Measurements from ENCODE around the gene LRRC8E. TPM values are rescaled to one million over a fixed set of nuclear protein-coding genes. Genes with fewer than 3 reads are reported as not detected.

LRRC8E gene
- polyA plus RNA-seq, 1 donor = 0.23 TPM

DNA sequence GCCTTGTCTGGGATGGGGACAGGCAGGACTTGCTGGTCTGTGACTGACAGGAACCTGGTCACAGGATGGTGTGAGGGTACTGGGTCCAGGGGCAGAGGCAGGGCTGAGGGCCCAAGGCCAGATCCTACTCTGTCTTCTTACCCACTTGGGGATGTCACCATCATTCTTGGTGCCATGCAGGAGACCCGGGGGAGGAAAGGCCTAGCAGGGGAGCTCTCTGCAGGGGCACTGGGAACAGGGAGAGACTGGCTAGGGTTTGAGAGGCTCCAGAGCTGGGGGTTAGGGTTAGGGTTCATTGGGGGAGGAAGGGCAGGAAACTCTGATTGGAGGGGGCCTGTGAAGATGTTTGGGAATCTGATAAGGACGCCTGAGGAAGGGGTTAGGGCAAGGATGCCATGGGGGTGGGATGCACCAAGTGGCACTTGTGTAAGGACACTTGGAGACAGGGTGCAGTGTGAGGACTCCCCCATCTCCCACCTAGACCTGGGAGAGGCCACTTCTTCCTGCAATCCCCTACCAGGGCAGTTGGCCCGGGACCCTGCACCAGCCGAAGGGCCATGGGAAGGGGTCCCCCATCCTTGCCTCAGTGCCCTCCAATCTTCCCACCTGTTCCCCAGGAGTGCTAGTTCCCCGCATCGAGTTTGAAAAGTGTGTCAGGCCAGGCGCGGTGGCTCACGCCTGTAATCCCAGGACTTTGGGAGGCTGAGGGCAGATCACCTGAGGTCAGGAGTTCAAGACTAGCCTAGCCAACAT is 21.0 kb upstream of the LRRC8E start:
- no peak for DNase-seq (ENCODE audit: low read depth)

DNA sequence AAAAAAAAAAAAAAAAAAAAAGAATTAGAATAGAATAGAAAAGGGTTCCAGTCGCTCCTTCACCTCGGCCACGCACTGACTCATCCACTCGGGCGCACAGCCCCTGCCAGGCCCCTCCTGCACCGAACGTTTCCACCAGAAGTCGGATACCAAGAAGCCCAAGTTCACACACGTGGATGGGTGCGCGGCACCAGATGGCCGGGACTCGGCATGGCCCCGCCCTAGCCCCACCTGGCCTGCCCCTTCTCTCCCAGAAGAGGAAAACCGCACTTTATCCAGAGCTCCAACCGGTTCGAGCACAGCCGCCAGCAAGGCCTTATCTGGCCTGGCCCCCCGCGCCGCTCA is 20.0 kb upstream of the LRRC8E start:
- no peak for DNase-seq (ENCODE audit: low read depth)

DNA sequence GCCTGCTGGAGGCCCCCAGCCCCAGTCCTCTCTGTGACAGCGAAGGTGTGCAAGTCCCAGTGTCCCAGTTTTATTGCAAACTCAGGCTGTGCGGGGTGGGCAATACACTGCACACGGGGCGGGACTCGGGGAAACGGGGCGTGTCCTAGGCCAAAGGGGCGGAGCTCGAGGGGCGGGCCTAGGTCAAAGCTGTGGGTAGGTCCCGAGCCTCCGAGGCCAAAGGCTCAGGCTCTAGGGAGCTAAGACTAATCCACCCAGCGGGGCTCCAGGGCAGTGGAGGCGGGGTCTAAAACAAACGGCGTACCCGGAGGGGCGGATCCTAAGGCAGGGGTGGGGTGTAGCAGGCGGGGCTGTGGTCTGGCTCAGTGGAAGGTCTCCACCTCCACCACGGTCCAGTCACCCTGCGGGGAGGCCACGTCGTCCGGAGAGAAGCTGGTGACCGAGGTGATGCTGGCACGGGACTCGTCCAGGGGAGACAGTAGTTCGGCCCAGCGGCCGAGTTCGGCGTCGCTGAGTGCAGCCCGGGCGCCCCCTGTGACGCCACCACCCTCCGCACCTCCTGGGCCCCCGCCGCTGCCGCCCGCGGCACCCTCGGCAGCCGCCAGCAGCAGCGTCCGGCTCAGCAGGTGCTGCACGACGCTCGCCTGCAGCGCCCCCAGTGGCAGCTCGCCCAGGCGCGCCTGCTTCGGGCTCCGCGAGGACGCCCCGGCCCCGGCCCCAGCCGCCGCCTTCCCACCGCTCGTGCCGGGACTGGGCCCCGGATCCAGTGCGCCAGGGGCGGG is 19.4 kb upstream of the LRRC8E start:
- no peak for DNase-seq (ENCODE audit: low read depth)

DNA sequence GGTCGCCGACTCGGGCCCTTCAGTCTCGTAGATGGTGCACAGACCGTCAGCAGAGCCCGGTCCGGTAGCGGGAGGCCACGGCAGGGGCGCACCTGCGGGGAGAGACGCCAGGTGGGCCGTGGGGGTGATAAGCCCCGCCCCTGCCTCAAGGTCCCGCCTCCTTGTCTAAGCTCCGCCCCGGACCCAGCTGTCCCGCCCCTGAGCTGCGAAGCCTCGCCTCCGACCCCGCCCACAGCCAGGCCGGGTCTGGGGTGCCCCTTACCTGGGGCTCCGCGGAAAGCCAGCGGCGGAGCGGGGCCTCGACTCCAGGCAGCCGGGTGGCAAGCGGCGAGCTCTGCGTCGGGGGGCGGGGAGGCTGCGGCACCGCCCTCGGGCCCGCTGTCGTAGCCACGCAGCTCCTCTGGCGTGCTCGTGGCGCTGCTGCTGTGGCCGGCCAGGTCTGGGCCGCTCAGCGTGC is 18.8 kb upstream of the LRRC8E start:
- no peak for DNase-seq (ENCODE audit: low read depth)

DNA sequence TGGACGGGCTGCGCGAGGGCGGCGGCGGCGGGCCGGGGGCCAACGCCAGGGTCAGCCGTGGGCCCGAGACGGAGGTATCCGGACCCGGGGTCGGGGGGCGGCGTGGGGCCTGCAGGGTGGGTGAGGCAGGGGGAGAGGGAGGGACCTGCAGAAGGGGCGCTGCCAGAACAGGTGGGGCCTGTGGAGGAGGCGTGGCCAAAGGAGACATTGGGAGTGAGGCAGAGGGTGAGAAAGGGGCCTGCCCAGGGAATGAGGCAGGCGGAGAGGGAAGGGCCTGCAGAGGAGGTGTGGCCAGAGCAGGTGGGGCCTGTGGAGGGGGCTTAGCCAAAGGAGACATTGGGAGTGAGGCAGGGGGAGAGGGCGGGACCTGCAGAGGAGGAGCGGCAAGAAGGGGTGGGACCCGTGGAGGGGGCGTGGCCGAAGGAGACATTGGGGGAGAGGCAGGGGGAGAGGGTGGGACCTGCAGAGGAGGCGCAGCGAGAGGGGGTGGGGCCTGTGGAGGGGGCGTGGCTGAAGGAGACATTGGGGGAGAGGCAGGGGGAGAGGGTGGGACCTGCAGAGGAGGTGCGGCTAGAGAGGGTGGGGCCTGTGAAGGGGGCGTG is 18.3 kb upstream of the LRRC8E start:
- no peak for DNase-seq (ENCODE audit: low read depth)

DNA sequence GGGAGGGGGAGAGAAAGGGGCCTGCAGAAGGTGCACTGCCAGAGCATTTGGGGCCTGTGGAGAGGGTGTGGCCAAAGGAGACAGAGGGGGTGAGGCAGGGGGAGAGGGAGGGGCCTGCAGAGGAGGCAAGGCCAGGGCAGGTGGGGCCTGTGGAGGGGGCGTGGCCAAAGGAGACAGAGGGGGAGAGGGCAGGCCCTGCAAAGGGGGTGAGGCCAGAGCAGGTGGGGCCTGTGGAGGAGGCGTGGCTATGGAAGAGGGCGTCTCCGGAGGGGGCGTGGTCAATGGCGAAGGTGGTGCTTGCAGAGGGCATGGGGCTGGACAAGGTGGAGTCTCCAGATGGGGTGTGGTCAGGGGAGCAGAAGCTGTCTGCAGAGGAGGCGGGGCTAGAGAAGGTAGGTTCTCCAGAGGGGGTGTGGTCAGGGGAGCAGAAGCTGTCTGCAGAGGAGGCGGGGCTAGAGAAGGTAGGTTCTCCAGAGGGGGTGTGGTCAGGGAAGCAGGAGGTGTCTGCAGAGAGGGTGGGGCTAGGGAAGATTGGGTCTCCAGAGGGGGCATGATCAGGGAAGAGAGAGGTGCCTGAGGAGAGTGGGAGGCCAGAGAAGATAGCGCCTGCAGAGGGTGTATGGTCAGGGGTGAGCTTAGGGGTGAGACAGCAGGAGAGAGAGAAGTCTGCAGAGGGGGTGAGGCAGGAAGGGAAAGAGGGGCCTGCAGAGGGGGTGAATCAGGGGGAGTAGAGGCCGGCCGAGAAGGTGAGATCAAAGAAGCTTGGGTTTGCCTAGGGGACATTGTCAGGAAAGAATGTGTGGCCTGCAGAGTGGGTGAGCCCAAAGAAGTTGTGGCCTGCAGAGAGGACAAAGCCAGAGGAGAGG is 17.5 kb upstream of the LRRC8E start:
- no peak for DNase-seq (ENCODE audit: low read depth)

DNA sequence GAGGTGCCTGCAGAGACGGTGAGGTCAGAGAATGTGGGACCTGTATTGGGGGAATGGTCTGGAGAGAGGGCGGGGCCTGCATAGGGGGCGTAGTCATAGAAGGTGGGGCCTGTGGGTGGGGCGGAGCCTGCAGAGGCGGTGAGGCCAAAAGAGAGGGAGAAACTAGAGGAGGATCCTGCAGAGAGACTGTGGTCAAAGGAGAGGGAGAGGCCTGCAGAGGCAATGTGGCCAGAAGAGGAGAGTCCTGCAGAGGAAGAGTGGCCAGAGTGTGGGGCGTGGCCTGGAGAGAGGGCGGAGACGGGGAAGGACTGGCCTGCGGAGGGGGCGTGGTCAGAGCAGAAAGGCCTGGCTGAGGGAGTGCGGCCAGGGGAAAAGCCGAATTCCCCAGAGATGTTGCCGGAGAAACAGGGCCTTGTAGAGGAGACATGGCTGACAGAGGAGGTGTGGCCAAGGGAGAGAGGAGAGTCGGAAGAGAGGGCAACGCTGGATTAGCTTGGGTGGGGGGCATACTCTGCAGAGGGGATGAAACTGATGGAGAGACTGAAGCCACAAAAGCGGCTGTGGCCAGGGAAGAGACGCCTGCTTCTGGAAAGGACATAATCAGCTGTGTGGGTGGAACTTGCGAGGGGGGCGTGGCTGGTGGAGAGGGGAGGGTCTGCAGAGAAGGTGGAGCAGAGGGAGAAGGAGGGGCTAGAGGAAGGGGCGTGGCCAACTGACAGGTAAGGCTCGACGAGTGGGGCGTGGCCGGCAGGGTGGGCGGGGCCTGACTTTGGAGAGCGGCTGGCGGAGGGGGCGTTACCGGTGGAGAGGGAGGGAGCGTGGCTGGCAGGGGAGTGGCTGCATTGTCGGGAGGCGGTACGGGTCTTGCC is 16.6 kb upstream of the LRRC8E start:
- peak; percentile 48 for DNase-seq (ENCODE audit: low read depth)

DNA sequence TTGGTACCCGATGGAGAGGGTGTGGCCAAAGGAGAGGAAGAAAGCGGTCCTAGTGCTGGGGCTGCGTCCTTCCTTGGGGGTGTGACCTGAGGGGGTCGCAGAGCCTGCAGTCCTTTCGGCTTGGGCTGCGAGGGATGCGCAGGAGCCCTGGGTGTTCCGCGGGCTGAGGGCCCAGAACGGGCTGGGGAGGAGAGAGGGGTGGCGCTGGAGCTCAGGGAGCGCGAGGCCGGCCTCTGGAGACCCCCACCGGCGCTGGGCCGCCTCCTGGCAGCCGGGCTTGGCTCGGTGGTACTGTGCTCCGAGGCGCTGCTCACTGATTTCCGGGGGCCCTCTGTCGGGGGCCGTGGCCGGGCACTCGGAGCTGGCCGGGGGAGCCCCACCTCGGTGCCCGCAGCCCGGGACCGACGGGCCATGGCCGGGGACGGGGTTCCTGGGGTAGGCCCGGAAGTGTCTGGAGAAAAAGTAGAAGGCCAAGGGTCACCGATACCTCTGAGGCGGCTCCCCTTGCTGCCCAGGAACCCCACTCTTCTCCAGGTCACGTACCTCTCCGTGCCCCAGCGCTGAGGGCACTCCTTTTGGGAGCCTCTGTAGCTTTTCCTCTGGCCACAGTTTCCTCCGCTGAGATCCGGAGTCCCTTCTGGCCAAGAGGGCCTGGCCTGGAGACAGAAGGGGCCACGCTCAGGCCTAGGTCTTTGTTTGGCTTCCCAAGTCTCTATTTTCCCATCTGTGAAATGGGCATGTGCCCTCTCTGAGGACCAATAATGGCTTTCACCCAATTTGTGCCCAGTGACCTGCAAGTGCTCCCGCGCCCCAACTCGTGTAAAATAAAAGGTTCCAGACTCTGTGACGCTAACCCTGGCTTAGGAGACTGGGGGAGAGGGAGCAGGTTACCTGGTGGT is 15.8 kb upstream of the LRRC8E start:
- no peak for DNase-seq (ENCODE audit: low read depth)

DNA sequence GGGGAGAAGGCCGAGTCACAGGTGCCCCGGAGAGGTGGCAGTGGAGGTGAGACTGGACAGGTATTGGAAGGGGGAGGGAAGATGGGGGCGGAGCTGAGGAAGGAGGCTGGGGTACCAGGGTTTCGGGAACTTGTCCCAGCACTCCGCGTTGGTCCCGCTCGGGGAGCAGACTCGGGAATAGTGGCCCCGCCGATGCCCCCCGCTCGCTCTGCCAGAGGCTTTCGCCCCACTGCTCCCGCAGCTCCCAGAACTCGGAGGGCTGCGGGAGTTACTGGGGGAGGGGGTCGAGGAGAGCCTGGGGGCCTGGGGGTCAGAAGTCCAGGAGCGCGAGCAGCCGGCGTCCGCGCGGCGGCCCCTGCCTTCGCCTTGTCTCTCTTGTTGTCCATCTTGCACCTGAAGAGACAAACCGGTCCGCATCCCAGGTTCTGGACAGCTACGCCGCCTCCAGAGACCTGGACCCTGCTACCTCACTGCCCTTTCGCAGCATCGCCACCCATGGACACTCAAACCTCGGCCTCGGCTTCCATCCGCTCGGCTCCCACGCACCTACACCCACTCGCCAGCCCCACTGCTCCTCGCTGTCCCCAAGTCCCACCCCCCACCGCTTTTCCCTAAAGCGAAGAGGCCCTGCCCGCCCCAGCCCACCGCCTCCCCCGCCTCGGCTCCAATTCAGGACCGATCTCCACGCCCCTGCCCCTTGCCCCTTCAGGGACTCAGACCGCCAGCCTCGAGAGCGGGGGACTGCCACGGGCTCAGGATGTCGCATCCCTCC is 14.8 kb upstream of the LRRC8E start:
- no peak for DNase-seq (ENCODE audit: low read depth)

DNA sequence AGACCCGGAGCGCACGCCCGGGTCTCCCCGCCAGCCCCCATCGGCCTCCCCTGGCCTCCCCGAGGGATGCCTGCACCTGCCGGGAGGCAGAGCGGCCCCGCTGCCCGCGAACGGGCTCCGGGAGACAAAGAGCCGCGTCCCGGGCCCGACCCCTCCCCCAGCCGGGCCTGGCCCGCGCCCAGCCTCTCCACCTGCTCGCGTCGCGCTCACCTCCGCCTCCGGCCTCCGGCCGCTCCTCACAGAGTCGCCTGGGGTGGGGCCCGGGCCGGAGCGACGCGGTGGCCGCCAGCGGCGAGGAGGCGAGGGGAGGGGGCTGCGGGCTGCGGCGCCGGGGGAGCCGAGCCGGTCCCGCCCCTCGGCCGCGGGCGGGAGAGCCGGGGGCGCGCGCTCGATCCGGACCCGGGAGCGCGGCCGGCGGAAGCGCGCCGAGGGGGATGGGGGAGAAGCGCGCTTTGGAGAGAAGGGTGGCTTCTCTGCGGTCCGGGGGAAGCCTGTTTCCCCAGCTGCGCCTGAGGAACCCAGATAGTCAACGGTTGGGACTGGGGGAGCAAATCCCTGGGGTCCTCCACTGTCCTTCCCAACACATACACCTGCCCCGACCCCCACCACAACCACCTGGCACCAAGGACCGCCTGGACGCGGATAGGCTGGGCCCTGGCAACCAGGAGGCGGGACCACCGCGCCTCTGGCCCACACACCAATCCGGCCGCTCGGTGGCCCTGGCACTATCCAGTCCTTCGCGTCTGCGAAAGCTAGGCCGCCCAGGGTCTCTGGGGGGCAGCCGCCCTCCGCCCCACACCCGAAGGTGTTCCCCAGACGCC is 14.0 kb upstream of the LRRC8E start, which contains the start of gene PRR36:
Gene PRR36, minus strand, starts transcription at position 315 of the 821 bp plus-strand sequence. CDS start 701 bp downstream, outside the sequence.
- DNase-seq (ENCODE audit: low read depth) = no peak

DNA sequence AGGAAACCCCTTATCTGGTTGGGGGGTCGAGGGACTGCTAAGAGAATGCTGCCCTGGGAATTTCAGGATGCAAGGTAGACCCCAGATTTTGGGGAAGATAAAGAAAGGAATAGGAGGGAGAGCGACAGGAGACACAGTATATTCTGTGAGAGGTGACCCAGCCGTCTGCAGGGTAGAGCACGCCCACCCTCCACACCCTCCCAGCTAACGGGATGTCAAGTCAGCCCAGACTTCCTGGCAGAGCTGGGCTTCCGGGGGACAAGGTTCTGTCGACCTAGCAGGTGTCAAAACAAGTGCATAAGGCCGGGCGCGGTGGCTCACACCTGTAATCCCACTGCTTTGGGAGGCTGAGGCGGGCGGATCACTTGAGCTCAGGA is 13.4 kb upstream of the LRRC8E start:
- no peak for DNase-seq (ENCODE audit: low read depth)

DNA sequence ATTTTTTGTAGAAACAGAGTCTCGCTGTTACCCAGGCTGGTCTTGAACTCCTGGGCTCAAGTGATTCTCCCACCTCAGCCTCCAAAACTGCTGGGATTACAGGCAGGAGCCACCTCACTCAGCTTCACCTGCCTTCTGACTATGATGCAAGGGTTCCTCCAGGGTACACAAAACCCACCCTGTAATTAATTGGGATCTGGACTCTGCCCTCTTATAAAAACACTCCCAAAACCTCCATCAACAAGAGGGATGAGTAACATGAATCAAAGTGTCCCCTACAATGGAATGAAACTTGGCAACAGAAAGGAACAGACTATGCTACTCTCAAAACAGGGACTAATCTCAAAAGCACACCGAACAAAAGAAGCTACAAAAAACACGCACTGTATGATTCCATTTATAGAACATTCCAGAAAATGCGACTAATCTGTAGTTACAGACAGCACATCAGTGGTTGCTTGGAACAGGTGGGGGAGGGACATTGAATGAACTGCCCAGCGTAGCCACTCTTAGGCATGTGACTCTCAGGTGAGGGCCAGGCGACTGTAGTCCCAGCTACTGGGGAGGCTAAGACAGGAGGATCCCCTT is 11.0 kb upstream of the LRRC8E start:
- DNase-seq (ENCODE audit: low read depth) = no peak

DNA sequence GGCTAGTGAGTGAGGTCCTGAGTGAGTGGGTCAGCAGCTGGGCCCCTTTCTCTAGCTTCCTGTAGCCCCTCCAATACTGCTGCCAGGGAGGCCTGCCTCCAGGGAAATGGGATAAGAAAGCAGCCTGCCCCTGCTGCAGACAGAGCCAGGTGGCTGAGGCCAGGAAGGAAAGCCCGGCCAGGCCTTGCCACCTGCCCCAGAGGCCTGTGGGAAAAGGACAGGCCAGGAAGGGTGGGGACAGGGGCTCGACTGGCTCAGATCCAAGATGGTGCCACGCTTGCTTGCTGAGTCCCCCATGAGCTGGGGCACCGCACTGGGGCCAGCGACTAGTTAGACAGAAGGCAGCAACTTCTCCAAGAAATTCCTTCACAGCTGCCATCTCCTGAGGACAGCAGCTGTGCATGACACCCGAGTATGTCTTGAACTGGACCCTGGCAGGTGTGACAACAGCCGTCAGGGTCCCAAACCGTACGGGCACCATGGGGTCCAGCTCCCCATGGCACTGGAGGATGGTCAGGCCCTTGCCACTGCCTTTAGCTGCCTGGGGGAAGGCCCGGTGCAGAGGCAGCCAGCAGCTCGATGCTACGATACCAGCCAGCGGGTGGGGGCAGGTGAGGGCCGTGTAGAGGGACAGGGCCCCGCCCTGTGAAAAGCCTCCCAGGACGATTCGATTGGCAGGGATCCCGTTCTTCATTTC is 9.1 kb upstream of the LRRC8E start:
- no peak for DNase-seq (ENCODE audit: low read depth)

DNA sequence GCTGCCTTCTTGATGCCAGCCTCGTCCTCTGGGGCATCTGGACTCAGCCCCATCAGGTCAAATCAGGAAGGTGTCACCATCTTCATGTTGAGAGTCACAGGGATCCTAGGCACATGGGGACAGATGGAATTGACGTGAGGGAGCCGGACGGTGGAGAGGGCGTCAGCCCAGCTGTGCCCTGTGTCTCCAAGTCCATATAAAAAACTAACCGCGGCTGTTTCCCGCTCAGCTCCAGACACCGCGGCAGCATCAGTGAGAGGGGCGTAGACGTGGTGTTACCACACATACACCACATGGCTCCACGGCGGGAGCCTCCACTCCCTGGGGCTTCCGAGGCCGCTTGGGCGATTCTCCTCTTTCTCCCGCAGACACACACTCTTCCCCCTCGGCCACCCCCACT is 8.5 kb upstream of the LRRC8E start:
- no peak for DNase-seq (ENCODE audit: low read depth)

DNA sequence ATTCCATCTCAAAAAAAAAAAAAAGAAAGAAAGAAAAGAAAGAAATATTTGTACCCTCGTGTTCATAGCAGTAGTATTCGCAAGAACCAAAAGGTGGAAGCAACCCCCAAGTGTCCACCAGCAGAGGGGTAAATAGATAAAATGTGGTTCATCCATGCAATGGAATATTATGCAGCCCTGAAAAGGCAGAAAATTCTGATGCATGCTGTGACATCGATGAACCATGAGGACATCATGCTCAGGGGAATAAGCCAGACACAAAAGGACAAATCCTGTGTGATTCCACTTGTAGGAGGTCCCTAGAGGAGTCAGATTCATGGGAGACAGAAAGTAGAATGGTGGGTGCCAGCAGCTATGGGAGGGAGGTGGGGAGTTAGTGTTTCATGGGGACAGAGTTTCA is 6.4 kb upstream of the LRRC8E start:
- no peak for DNase-seq (ENCODE audit: low read depth)

DNA sequence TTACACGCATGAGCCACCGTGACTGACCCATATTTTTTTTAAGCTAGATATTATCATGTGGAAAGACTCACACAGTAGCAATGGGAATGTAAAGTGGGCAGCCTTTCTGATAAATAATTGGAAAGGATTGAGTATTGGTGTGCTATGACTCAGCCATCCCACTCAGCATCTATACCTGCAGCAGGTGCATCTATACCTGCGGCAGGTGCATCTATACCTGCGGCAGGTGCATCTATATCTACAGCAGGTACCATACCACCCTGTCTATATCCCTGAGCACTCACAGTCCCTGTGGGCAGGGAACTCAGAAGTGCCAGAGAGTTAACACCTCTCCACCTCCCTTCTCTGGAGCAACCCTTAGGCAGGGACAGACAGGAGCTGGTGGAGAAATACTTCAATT is 5.2 kb upstream of the LRRC8E start:
- no peak for DNase-seq (ENCODE audit: low read depth)

Data from forelimb muscle (tissue), 1 donor.